ENCODE measurements around the gene ACLY.
"Not testable (repeated sequence)": the region's sequence is repeated elsewhere in the genome, so short reads cannot be mapped to it uniquely, and the experiment has no call there.

Gene ACLY

GRCh38 chr17:41873559-41874292, 45.0 kb downstream of the ACLY start:
- Mint-ChIP-seq H3K27me3 (no peaks in the 10 kb centered on the region), H3K36me3 (peaks cover 8% of the 10 kb centered on the region), H3K4me1 (peaks cover 9% of the 10 kb centered on the region), H3K9me3 (no peaks in the 10 kb centered on the region), H3K27ac (no peak overlapping the region), H3K4me3 (no peak overlapping the region)

DNA sequence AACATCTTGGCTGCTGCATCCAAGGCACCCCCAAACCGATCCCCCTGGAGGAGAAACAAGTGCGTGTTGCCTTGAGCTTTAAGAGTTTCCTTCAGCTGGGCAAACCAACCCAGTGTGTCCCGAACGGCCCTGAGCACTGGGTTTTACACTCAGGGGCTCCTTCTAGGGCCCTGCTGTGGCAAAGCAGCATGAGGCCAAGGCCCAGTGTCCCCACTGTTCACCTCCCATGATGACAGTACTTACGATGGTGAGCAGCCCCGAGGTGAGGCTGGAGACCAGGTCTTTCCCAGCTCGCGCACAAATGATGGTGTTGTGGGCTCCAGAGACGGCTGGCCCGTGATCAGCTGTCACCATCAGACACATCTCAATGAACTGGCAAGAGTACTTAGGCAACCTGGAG, 47.0 kb downstream of the ACLY start:
- Mint-ChIP-seq H3K4me1 (peaks cover 22% of the 10 kb centered on the region), H3K27ac (no peak overlapping the region), H3K9me3 (no peaks in the 10 kb centered on the region), H3K36me3 (peaks cover 7% of the 10 kb centered on the region), H3K27me3 (no peaks in the 10 kb centered on the region), H3K4me3 (no peak overlapping the region)

GRCh38 chr17:41870627-41871026, 48.1 kb downstream of the ACLY start:
- Mint-ChIP-seq H3K4me1 (peaks cover 26% of the 10 kb centered on the region), H3K27ac (no peak overlapping the region)

DNA sequence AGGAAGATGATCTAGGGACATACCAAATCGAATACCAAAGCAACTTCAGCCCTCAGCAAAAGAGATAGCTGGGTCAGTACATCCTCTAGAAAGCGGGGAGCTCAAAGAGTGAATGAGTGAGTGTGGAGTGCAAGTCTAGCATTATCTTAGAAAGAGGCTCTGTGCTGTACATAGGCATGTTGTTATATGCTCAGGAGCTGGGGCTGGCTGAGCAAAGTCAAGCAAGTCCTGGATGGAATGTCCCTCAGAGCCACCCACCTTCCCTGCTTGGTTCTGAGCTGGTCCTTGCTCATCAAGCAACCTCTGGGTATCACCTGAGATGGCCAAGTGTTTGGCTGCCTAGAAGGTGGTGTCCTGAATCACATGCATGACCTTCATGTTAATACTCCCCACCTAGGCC, 48.7 kb downstream of the ACLY start:
- peaks cover 4% of the 10 kb centered on the region for H3K36me3 Mint-ChIP-seq
- no peak overlapping the region for H3K27ac Mint-ChIP-seq
- H3K4me1 Mint-ChIP-seq, result peaks cover 29% of the 10 kb centered on the region
- H3K9me3 Mint-ChIP-seq, result no peaks in the 10 kb centered on the region
- no peaks in the 10 kb centered on the region for H3K27me3 Mint-ChIP-seq
- H3K4me3 Mint-ChIP-seq, result no peak overlapping the region

More at GRCh38 chr17:41870627-41871026, 48.1 kb downstream of the ACLY start:
- Mint-ChIP-seq H3K9me3 (no peaks in the 10 kb centered on the region), H3K36me3 (peaks cover 4% of the 10 kb centered on the region), H3K27me3 (no peaks in the 10 kb centered on the region), H3K4me3 (no peak overlapping the region)

DNA sequence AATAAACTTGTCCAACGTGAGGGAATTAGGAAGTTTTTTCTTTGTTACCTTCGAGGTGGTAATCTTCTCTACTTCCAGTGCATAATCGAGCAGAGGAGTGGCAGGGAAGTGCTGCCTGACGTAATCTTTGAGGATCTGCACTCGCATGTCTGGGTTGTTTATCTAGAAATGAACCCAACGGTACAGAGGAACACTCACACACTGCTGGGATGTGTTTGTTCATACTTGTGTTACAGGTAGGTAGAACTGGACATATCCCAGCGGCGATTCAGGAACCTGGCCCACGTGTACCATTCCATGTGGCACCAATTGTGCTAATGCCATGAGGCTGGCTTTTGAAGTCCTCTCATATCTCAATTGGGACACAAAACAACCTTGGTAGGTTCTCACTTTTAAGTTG, 49.3 kb downstream of the ACLY start:
- Mint-ChIP-seq H3K4me1 (peaks cover 29% of the 10 kb centered on the region), H3K27me3 (no peaks in the 10 kb centered on the region), H3K27ac (no peak overlapping the region), H3K9me3 (no peaks in the 10 kb centered on the region), H3K36me3 (peaks cover 4% of the 10 kb centered on the region), H3K4me3 (no peak overlapping the region)

- Mint-ChIP-seq H3K9me3 (no peaks in the 10 kb centered on the region), H3K27ac (peak overlapping the region; percentile 82), H3K36me3 (peaks cover 4% of the 10 kb centered on the region), H3K27me3 (no peaks in the 10 kb centered on the region), H3K4me1 (peaks cover 29% of the 10 kb centered on the region), H3K4me3 (no peak overlapping the region)
Measured at GRCh38 chr17:41868568-41868967, 50.2 kb downstream of the ACLY start.

DNA sequence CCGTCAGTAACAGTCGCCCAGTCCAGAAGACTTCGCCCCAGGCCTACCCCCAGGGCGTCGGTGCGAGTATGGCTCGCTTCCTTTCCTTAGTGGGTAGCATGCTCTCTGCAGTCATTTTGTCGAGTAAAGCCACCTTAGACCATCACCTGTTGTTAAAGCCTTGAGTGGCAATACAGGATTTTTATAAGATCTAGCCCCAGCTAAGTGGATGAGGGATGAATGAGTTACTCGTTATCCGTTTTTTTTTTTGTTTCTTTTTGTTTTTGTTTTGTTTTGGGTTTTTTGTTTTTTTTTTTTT, 53.2 kb downstream of the ACLY start:
- H3K4me1 Mint-ChIP-seq, result peaks cover 44% of the 10 kb centered on the region

GRCh38 chr17:41864836-41865595, 53.7 kb downstream of the ACLY start, which contains the start of gene KLHL11:
KLHL11 (minus strand) TSS chr17:41865423; CDS start chr17:41865370, 53 bp downstream.
- H3K27me3 Mint-ChIP-seq, result no peaks in the 10 kb centered on the region
- H3K9me3 Mint-ChIP-seq, result no peaks in the 10 kb centered on the region
- H3K4me1 Mint-ChIP-seq, result peaks cover 48% of the 10 kb centered on the region
- H3K36me3 Mint-ChIP-seq, result peaks cover 3% of the 10 kb centered on the region
- no peak within 1 kb of the TSS for H3K27ac Mint-ChIP-seq
- H3K4me3 Mint-ChIP-seq, result no peak within 1 kb of the TSS

More for the DNA sequence above, 53.2 kb downstream of the ACLY start:
- Mint-ChIP-seq H3K27me3 (no peaks in the 10 kb centered on the region), H3K4me3 (no peak overlapping the region), H3K36me3 (peaks cover 3% of the 10 kb centered on the region), H3K27ac (no peak overlapping the region), H3K9me3 (no peaks in the 10 kb centered on the region)

GRCh38 chr17:41864498-41864835, 54.3 kb downstream of the ACLY start:
- Mint-ChIP-seq H3K27ac (no peak overlapping the region), H3K27me3 (no peaks in the 10 kb centered on the region), H3K9me3 (no peaks in the 10 kb centered on the region), H3K4me1 (peaks cover 51% of the 10 kb centered on the region), H3K4me3 (no peak overlapping the region), H3K36me3 (peaks cover 3% of the 10 kb centered on the region)

DNA sequence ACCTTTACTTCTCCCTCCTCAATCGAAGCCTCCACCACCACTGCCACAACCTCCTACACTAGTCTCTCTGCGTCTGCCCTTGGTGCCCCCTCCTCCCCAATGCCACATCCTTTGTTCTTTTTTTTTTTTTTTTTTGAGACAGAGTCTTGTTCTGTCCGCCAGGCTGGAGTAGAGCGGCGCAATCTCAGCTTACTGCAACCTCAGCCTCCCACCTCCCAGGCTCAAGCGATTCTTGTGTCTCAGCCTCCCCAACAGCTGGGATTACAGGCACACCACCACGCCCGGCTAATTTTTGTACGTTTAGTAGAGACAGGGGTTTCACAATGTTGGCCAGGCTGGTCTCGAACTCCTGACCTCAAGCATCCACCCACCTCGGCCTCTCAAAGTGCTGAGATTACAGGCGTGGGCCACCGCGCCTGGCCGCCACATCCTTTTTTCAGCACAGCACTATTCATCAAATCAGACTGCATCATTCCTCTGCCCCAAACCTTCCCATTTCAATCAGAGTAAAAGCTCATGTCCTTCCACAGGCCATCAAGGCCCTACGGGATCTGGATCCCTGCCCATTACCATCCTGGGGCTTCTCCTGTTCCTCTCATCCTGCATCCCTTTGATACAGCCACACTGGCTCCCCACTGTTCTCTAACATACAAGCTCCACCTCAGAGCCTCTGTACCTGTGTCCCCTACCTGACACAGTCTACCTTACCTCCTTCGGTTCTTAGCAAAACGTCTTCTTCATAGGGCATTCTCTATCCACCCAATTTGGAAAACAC, 55.5 kb downstream of the ACLY start:
- peaks cover under 1% of the 10 kb centered on the region for H3K36me3 Mint-ChIP-seq
- peaks cover 42% of the 10 kb centered on the region for H3K4me1 Mint-ChIP-seq
- no peak overlapping the region for H3K4me3 Mint-ChIP-seq
- no peak overlapping the region for H3K27ac Mint-ChIP-seq
- H3K9me3 Mint-ChIP-seq, result no peaks in the 10 kb centered on the region
- no peaks in the 10 kb centered on the region for H3K27me3 Mint-ChIP-seq

- Mint-ChIP-seq H3K36me3 (peaks cover 2% of the 10 kb centered on the region), H3K4me1 (peaks cover 33% of the 10 kb centered on the region), H3K9me3 (no peaks in the 10 kb centered on the region), H3K27me3 (no peaks in the 10 kb centered on the region), H3K27ac (no peak overlapping the region), H3K4me3 (peak overlapping the region; percentile 23)
Measured at GRCh38 chr17:41860254-41860931, 58.4 kb downstream of the ACLY start.

DNA sequence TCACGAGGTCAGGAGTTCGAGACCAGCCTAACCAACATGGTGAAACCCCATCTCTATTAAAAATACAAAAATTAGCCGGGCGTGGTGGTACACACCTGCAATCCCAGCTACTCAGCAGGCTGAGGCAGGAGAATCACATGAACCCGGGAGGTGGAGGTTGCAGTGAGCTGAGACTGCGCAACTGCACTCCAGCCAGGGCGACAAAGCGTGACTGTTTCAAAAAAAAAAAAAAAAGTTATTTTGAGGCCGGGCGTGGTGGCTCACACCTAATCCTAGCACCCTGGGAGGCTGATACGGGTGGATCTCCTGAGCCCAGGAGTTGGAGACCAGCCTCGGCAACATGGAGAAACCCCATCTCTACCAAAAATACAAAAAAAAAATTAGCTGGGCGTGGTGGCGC, 67.4 kb downstream of the ACLY start:
- H3K27me3 Mint-ChIP-seq, H3K9me3 Mint-ChIP-seq, H3K36me3 Mint-ChIP-seq, H3K4me3 Mint-ChIP-seq, H3K27ac Mint-ChIP-seq: not testable (repeated sequence)
- peaks cover 46% of the 10 kb centered on the region for H3K4me1 Mint-ChIP-seq

- Mint-ChIP-seq H3K27ac (no peak overlapping the region), H3K9me3 (no peaks in the 10 kb centered on the region), H3K4me3 (no peak overlapping the region), H3K27me3 (no peaks in the 10 kb centered on the region), H3K4me1 (peaks cover 38% of the 10 kb centered on the region), H3K36me3 (peaks cover 7% of the 10 kb centered on the region)
Measured at GRCh38 chr17:41849251-41849990, 69.3 kb downstream of the ACLY start.

GRCh38 chr17:41848788-41849187, 70.0 kb downstream of the ACLY start:
- Mint-ChIP-seq H3K36me3 (peaks cover 7% of the 10 kb centered on the region), H3K4me3 (no peak overlapping the region), H3K9me3 (no peaks in the 10 kb centered on the region), H3K4me1 (peaks cover 32% of the 10 kb centered on the region), H3K27me3 (no peaks in the 10 kb centered on the region), H3K27ac (no peak overlapping the region)

- H3K9me3 Mint-ChIP-seq, result no peaks in the 10 kb centered on the region
- peaks cover 10% of the 10 kb centered on the region for H3K4me1 Mint-ChIP-seq
- peaks cover 4% of the 10 kb centered on the region for H3K36me3 Mint-ChIP-seq
- no peaks in the 10 kb centered on the region for H3K27me3 Mint-ChIP-seq
- H3K4me3 Mint-ChIP-seq, result no peak overlapping the region
- H3K27ac Mint-ChIP-seq, result no peak overlapping the region
Measured at GRCh38 chr17:41844971-41845370, 73.8 kb downstream of the ACLY start.

Measured in activated naive CD4-positive, alpha-beta T cell treated with anti-CD3 and anti-CD28 coated beads, Interleukin-2, amount 50 U/mL, for 24 hours (primary cell).